NT2/D1 (cell line): ENCODE data around the gene ATP1B1.

Source experiments
- SUZ12 ChIP-seq: IDR thresholded peaks from 2 replicates; pipeline ENCODE4 v1.6.1; 2011; ENCODE audit not compliant: insufficient read length, insufficient read depth; ENCODE audit errors: extremely low read depth
- YY1 ChIP-seq: IDR thresholded peaks from 2 replicates; pipeline ENCODE4 v1.6.1; 2011; ENCODE audit not compliant: insufficient read length, insufficient read depth
- ZNF274 ChIP-seq: IDR thresholded peaks from 2 replicates; pipeline ENCODE4 v1.6.1; 2011; ENCODE audit warnings: mild to moderate bottlenecking, low read depth, low read length

GRCh38 chr1:169102567-169102966, 3.9 kb upstream of the ATP1B1 start:
- TF ChIP-seq ZNF274 (no peak), SUZ12 (no peak), YY1 (no peak)
